Stimulated activated CD4-positive, alpha-beta T cell treated with anti-CD3 and anti-CD28 coated beads, Interleukin-1b, Interleukin-23, amount 100 ng/mL, for 4 hours (primary cell): ENCODE measurements around the gene CPNE6.
"Not testable (repeated sequence)": the region's sequence is repeated elsewhere in the genome, so short reads cannot be mapped to it uniquely, and the experiment has no call there.

Experiments
- DNase-seq, 2 donors: peaks; one replicate each; pipeline ENCODE4 v3.0.0-alpha.2; 2020; ENCODE audit warnings: low read depth in 2 of 2

The CPNE6 gene

GRCh38 chr14:24105609-24106239, 34.4 kb downstream of the CPNE6 start:
- DNase-seq, result not testable (repeated sequence)

GRCh38 chr14:24106672-24107271, 35.4 kb downstream of the CPNE6 start:
- DNase-seq, result no peak

GRCh38 chr14:24108336-24108874, 37.0 kb downstream of the CPNE6 start:
- DNase-seq, result no peak

GRCh38 chr14:24110060-24110459, 38.7 kb downstream of the CPNE6 start:
- DNase-seq, result no peak

GRCh38 chr14:24110523-24110922, 39.2 kb downstream of the CPNE6 start:
- no peak for DNase-seq

- DNase-seq, result no peak
Observed at GRCh38 chr14:24113379-24113800, 42.0 kb downstream of the CPNE6 start.

GRCh38 chr14:24113801-24114531, 42.6 kb downstream of the CPNE6 start:
- DNase-seq, result peak; percentile 46 to 55

GRCh38 chr14:24114532-24115421, 43.4 kb downstream of the CPNE6 start, which contains the start of the genes DCAF11 and NRL:
Gene DCAF11 (plus strand): TSS chr14:24114777. CDS start chr14:24115595, 818 bp downstream.
Gene NRL (minus strand): TSS chr14:24114949. CDS start chr14:24082848, 32,101 bp downstream.
- peak; percentile 96 to 98 for DNase-seq

- DNase-seq, result no peak
Observed at GRCh38 chr14:24115422-24116127, 44.2 kb downstream of the CPNE6 start.

GRCh38 chr14:24116128-24116814, 44.9 kb downstream of the CPNE6 start:
- no peak for DNase-seq

GRCh38 chr14:24117179-24117578, 45.8 kb downstream of the CPNE6 start:
- DNase-seq, result no peak

GRCh38 chr14:24119691-24120090, 48.3 kb downstream of the CPNE6 start:
- DNase-seq, result no peak

GRCh38 chr14:24121210-24121609, 49.8 kb downstream of the CPNE6 start:
- DNase-seq, result no peak

- DNase-seq, result no peak
Observed at GRCh38 chr14:24122416-24122815, 51.1 kb downstream of the CPNE6 start.

GRCh38 chr14:24122898-24123297, 51.5 kb downstream of the CPNE6 start:
- no peak for DNase-seq

- no peak for DNase-seq
Observed at GRCh38 chr14:24123424-24124417, 52.4 kb downstream of the CPNE6 start.

GRCh38 chr14:24126939-24127338, 55.6 kb downstream of the CPNE6 start:
- DNase-seq, result no peak

GRCh38 chr14:24127673-24128072, 56.3 kb downstream of the CPNE6 start:
- DNase-seq, result no peak
